ENCODE measurements around the gene PSD2. TPM values are rescaled to one million over a fixed set of nuclear protein-coding genes. Genes with fewer than 3 reads are reported as not detected.
A peak's percentile ranks its signal among the peaks of the same experiment; 100 is the strongest.

PSD2 gene
- total RNA-seq, 1 experiment from 2014 or later, result not detected

DNA sequence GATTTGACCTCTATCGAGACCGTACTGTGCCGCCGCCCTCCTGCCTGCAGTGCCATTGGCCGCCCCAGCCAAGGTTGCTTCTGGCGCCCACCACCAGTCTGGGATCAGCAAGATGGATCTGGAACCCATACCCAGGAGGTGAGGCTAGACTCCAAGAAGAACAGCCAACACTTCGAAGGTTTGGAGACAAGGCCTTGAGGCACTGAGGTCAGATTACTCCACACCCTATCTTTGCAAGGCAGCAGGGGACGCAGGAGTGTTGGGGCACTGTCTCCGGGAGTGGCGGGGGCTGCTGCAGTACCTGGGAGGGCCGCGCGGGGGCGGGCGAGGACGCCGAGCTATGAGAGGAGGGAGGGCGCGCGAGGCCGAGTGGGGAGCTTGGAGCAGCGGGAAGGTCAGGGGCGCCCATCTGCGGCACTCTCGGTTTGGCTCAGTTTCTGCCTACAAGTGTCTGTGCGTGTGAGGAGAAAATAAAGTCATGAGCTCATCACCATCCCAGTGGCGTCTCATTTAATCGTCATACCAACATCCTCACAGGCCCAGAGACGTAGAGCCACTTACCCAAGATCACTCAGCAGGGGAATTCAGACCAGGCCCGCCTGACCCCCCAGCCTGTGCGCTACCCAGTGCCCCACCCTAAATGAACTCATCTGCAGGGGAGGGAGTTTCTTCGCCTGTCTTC is 20.5 kb upstream of the PSD2 start:
- CTCF ChIA-PET, result interaction anchor here (0.6 to 1.0 kb wide), 4 partner anchors 66 to 194 kb away, joined by 3 to 4 read pairs (median 3); no protein-coding TSS in a partner anchor
- Histone ChIP-seq H3K9ac (ENCODE audit: low read length) (no peak overlapping the region), H3K9me3 (ENCODE audit: low read length) (no peaks in the 10 kb centered on the region), H3K4me2 (ENCODE audit: low read length) (no peak overlapping the region), H3K27me3 (ENCODE audit: low read length) (peaks cover 8% of the 10 kb centered on the region; the same call in 1 of the 2 replicates), H3K36me3 (ENCODE audit: low read depth, low read length) (no peaks in the 10 kb centered on the region), H3K4me3 (ENCODE audit: low read length) (no peak overlapping the region), H3K79me2 (ENCODE audit: low read length) (no peaks in the 10 kb centered on the region), H3K27ac (ENCODE audit: low read length) (no peak overlapping the region), H3F3A (ENCODE audit: low read length, unreplicated experiment) (no peaks in the 10 kb centered on the region), H2AFZ (ENCODE audit: low read length) (no peak overlapping the region), H3K4me1 (ENCODE audit: insufficient read depth, low read length) (no peaks in the 10 kb centered on the region), H3K9me2 (replicated peaks; ENCODE audit: low read length) (no peaks in the 10 kb centered on the region), H4K20me1 (ENCODE audit: low read length) (no peaks in the 10 kb centered on the region)
- DNase-seq (peak; percentile 58), ATAC-seq (peak; percentile 92)
- BruUV-seq (replicated peaks), result no TSS peak
- POLR2A ChIA-PET (ENCODE audit: unreplicated experiment), result no interaction called here
- intact Hi-C loops (cut with micrococcal nuclease), result no loop called here
- TF ChIP-seq EZH2 (IDR thresholded peaks at IDR 0.05; ENCODE audit: low read length, unreplicated experiment) (no peak), EZH2phosphoT487 (IDR thresholded peaks at IDR 0.05; ENCODE audit: borderline replicate concordance, low read length) (no peak)
- TF ChIP-seq, protein P1, sequence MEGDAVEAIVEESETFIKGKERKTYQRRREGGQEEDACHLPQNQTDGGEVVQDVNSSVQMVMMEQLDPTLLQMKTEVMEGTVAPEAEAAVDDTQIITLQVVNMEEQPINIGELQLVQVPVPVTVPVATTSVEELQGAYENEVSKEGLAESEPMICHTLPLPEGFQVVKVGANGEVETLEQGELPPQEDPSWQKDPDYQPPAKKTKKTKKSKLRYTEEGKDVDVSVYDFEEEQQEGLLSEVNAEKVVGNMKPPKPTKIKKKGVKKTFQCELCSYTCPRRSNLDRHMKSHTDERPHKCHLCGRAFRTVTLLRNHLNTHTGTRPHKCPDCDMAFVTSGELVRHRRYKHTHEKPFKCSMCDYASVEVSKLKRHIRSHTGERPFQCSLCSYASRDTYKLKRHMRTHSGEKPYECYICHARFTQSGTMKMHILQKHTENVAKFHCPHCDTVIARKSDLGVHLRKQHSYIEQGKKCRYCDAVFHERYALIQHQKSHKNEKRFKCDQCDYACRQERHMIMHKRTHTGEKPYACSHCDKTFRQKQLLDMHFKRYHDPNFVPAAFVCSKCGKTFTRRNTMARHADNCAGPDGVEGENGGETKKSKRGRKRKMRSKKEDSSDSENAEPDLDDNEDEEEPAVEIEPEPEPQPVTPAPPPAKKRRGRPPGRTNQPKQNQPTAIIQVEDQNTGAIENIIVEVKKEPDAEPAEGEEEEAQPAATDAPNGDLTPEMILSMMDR (conservative IDR thresholded peaks at IDR 0.05; ENCODE audit: low read depth, low read length), result peak; percentile 81

DNA sequence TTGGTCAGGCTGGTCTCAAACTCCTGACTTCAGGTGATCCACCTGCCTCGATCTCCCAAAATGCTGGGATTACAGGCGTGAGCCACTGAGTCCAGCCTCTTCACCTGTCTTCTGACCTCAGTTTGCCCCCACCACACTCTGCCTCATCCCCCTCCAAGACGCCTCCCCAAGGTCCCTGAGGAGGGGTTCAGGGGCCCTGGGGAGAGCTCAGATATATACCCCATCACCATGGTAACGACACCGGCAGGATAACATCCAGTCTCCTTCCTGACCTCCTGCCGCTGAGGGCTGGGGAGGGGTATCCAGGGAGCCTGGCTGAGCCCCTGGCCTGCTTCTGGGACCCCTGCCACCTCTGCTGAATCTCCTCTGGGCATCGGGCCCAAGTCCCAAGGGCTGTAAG is 19.7 kb upstream of the PSD2 start:
- CTCF ChIA-PET, result interaction anchor here (0.6 kb wide), 1 partner anchor 194 kb away, joined by 3 read pairs; no protein-coding TSS in a partner anchor

More for the DNA sequence above, 19.7 kb upstream of the PSD2 start:
- Histone ChIP-seq H3K9me2 (replicated peaks; ENCODE audit: low read length) (no peaks in the 10 kb centered on the region), H3K27me3 (ENCODE audit: low read length) (peaks cover 8% of the 10 kb centered on the region; the same call in 1 of the 2 replicates), H3K79me2 (ENCODE audit: low read length) (no peaks in the 10 kb centered on the region), H3K27ac (ENCODE audit: low read length) (no peak overlapping the region), H3K9ac (ENCODE audit: low read length) (no peak overlapping the region), H3K4me3 (ENCODE audit: low read length) (no peak overlapping the region), H3K36me3 (ENCODE audit: low read depth, low read length) (no peaks in the 10 kb centered on the region), H4K20me1 (ENCODE audit: low read length) (no peaks in the 10 kb centered on the region), H3F3A (ENCODE audit: low read length, unreplicated experiment) (no peaks in the 10 kb centered on the region), H2AFZ (ENCODE audit: low read length) (no peak overlapping the region), H3K4me1 (ENCODE audit: insufficient read depth, low read length) (no peaks in the 10 kb centered on the region), H3K9me3 (ENCODE audit: low read length) (no peaks in the 10 kb centered on the region), H3K4me2 (ENCODE audit: low read length) (no peak overlapping the region)
- BruUV-seq (replicated peaks), result no TSS peak
- DNase-seq (no peak), ATAC-seq (no peak)
- POLR2A ChIA-PET (ENCODE audit: unreplicated experiment), result no interaction called here
- intact Hi-C loops (cut with micrococcal nuclease), result no loop called here
- TF ChIP-seq EZH2phosphoT487 (IDR thresholded peaks at IDR 0.05; ENCODE audit: borderline replicate concordance, low read length), result no peak
- no peak for TF ChIP-seq EZH2 (IDR thresholded peaks at IDR 0.05; ENCODE audit: low read length, unreplicated experiment)
- TF ChIP-seq, protein P1 (conservative IDR thresholded peaks at IDR 0.05; ENCODE audit: low read depth, low read length), result no peak
